Natural killer cell (primary cell): ENCODE results near the gene MAF. TPM values are rescaled to one million over a fixed set of nuclear protein-coding genes. Genes with fewer than 3 reads are reported as not detected.
A peak's percentile ranks its signal among the peaks of the same experiment; 100 is the strongest.

Experiments
- ATAC-seq, 3 donors: fragments of 150-1000 bp in 2 of 3; fragments of 200-7000 bp in 1 of 3; cut with Tn5 transposase; 1 replicate in 1 of 3; 2 replicates in 2 of 3; pipeline ENCODE4 v1.10.0; 2021; ENCODE audit warnings: mild to moderate bottlenecking in 2 of 3, moderate library complexity in 2 of 3
- DNase-seq, 2 donors: peaks; one replicate each; pipeline versions ENCODE4 v3.0.0 to v3.0.0-alpha.2; 2013 to 2021; ENCODE audit warnings: mixed read lengths in 1 of 2
- H3K27ac ChIP-seq: one replicate; pipeline ENCODE4 v1.5.1; 2013; ENCODE audit warnings: mild to moderate bottlenecking, low read length
- H3K27me3 ChIP-seq: one replicate; pipeline ENCODE4 v1.6.1; 2013; ENCODE audit warnings: low read length; ENCODE audit not compliant: control insufficient read depth, insufficient read depth
- H3K36me3 ChIP-seq: one replicate; pipeline ENCODE4 v1.6.1; 2013; ENCODE audit warnings: low read length; ENCODE audit not compliant: control insufficient read depth, insufficient read depth
- H3K4me1 ChIP-seq: one replicate; pipeline ENCODE4 v1.6.1; 2013; ENCODE audit warnings: low read length; ENCODE audit not compliant: control insufficient read depth, insufficient read depth
- H3K4me3 ChIP-seq: one replicate; pipeline ENCODE4 v1.5.1; 2013; ENCODE audit warnings: low read length
- H3K9me3 ChIP-seq: one replicate; pipeline ENCODE4 v1.6.1; 2013; ENCODE audit warnings: low read length; ENCODE audit not compliant: control insufficient read depth, insufficient read depth
- H3K27ac Mint-ChIP-seq, 2 donors: one replicate each; pipeline ENCODE4 v1.8.0; 2022; ENCODE audit warnings: mild to moderate bottlenecking in 2 of 2, mixed read lengths in 2 of 2, moderate library complexity in 1 of 2
- H3K27me3 Mint-ChIP-seq, 2 donors: one replicate each; pipeline ENCODE4 v1.8.0; 2022; ENCODE audit warnings: low read depth in 2 of 2, mixed read lengths in 2 of 2
- H3K36me3 Mint-ChIP-seq: one replicate; pipeline ENCODE4 v1.8.0; 2022; ENCODE audit warnings: mixed read lengths
- H3K4me1 Mint-ChIP-seq, 2 donors: one replicate each; pipeline ENCODE4 v1.8.0; 2022; ENCODE audit warnings: mixed read lengths in 2 of 2
- H3K4me3 Mint-ChIP-seq: one replicate; pipeline ENCODE4 v1.8.0; 2022; ENCODE audit warnings: mild to moderate bottlenecking, moderate library complexity, mixed read lengths
- H3K9me3 Mint-ChIP-seq, 2 donors: one replicate each; pipeline ENCODE4 v1.8.0; 2022; ENCODE audit warnings: mixed read lengths in 2 of 2
- CTCF ChIP-seq: fragments of 200-600 bp; IDR thresholded peaks from one replicate; pipeline ENCODE4 v1.8.0; 2022; ENCODE audit warnings: antibody characterized with exemption
- WGBS: methylation state at CpG from one replicate; pipeline ENCODE4 v1.1.7; 2013; ENCODE audit warnings: missing lambda C conversion rate; ENCODE audit not compliant: insufficient coverage; 5-methylcytosine and 5-hydroxymethylcytosine counted together
- intact Hi-C: fragments of 100-400 bp; cut with micrococcal nuclease; formaldehyde crosslinking; loops from one replicate; pipeline ENCODE4 v1.14.2; 2022
- total RNA-seq, 4 donors: library from RNA; stranded (reverse); fragments of 120-200 nt in 1 of 4; gene quantifications; one replicate each; pipeline versions ENCODE4 v1.2.3 to v1.2.4, GENCODE V29; 2013 to 2022

Gene MAF
- total RNA-seq, 3 donors from 2014 or later (not counting 1 experiment from before 2014, with no cell fraction given): 24.0 to 50.1 (median 27.1) TPM

GRCh38 chr16:79597277-79598062 is 3.1 kb downstream of the MAF start:
- no peak for DNase-seq
- 86% methylated on average over 3 of the region's 5 CpGs for WGBS
- peaks cover 57 to 64% of the 10 kb centered on the region in 2 donors for H3K4me1 Mint-ChIP-seq
- Histone ChIP-seq H3K36me3 (no peaks in the 10 kb centered on the region), H3K4me3 (peak overlapping the region; percentile 74), H3K27me3 (no peaks in the 10 kb centered on the region), H3K4me1 (peaks cover 26% of the 10 kb centered on the region), H3K27ac (no peak overlapping the region), H3K9me3 (no peaks in the 10 kb centered on the region)
- no peaks in the 10 kb centered on the region for H3K27me3 Mint-ChIP-seq
- peaks cover 11% of the 10 kb centered on the region for H3K36me3 Mint-ChIP-seq
- ATAC-seq: no peak
- H3K27ac Mint-ChIP-seq: peak overlapping the region; percentile 79 to 89
- no peaks in the 10 kb centered on the region for H3K9me3 Mint-ChIP-seq
- H3K4me3 Mint-ChIP-seq: peak overlapping the region; percentile 94
- intact Hi-C loops: no loop called here
- TF ChIP-seq CTCF: no peak

- H3K27ac ChIP-seq: no peak overlapping the region
- H3K27ac Mint-ChIP-seq: peak overlapping the region; percentile 30 to 74
- H3K4me3 Mint-ChIP-seq: peak overlapping the region; percentile 94
- 70% methylated on average over 7 of the region's 7 CpGs for WGBS
- peaks cover 50 to 54% of the 10 kb centered on the region in 2 donors for H3K4me1 Mint-ChIP-seq
- ATAC-seq (no peak), DNase-seq (peak in 1 of 2 donors; percentile 34)
- H3K27me3 Mint-ChIP-seq: no peaks in the 10 kb centered on the region
- H3K27me3 ChIP-seq: no peaks in the 10 kb centered on the region
- H3K4me1 ChIP-seq: peaks cover 13% of the 10 kb centered on the region
- peaks cover 11% of the 10 kb centered on the region for H3K36me3 Mint-ChIP-seq
- no peaks in the 10 kb centered on the region for H3K9me3 ChIP-seq
- TF ChIP-seq CTCF: no peak
- no peaks in the 10 kb centered on the region for H3K36me3 ChIP-seq
- intact Hi-C loops: no loop called here
- H3K4me3 ChIP-seq: peak overlapping the region; percentile 74
- no peaks in the 10 kb centered on the region for H3K9me3 Mint-ChIP-seq
Observed at GRCh38 chr16:79595931-79596450, 4.5 kb downstream of the MAF start.

- intact Hi-C loops: no loop called here
- Histone ChIP-seq H3K27ac (no peak overlapping the region), H3K4me3 (no peak overlapping the region), H3K4me1 (peaks cover 9% of the 10 kb centered on the region), H3K9me3 (no peaks in the 10 kb centered on the region), H3K27me3 (peaks cover 2% of the 10 kb centered on the region), H3K36me3 (no peaks in the 10 kb centered on the region)
- 51% methylated on average over 5 of the region's 5 CpGs for WGBS
- peak overlapping the region; percentile 94 for H3K4me3 Mint-ChIP-seq
- no peak for ATAC-seq
- peaks cover 11% of the 10 kb centered on the region for H3K36me3 Mint-ChIP-seq
- DNase-seq: no peak
- TF ChIP-seq CTCF: no peak
- peaks cover 50 to 53% of the 10 kb centered on the region in 2 donors for H3K4me1 Mint-ChIP-seq
- peak overlapping the region; percentile 30 to 74 for H3K27ac Mint-ChIP-seq
- peaks cover 0 to 2% of the 10 kb centered on the region in 2 donors for H3K27me3 Mint-ChIP-seq
- no peaks in the 10 kb centered on the region for H3K9me3 Mint-ChIP-seq
Observed at GRCh38 chr16:79595231-79595641, 5.3 kb downstream of the MAF start.
